K562 (cell line): ENCODE measurements around the gene DNAH3. TPM values are rescaled to one million over a fixed set of nuclear protein-coding genes. Genes with fewer than 3 reads are reported as not detected.

ENCODE experiments used
- ARID2 ChIP-seq: fragments of 450-650 bp; IDR thresholded peaks from 2 replicates; pipeline ENCODE4 v1.6.1; 2017; ENCODE audit warnings: antibody characterized with exemption, mild to moderate bottlenecking
- CBX2 ChIP-seq: fragments of 200-600 bp; sonication (generic); IDR thresholded peaks from one replicate; pipeline ENCODE4 v1.6.1; 2012; ENCODE audit warnings: mild to moderate bottlenecking, low read length, inconsistent platforms; ENCODE audit not compliant: insufficient read depth, poor library complexity, severe bottlenecking
- CCAR2 ChIP-seq: fragments of 200-400 bp; formaldehyde crosslinking; IDR thresholded peaks from 2 replicates; pipeline ENCODE4 v1.6.1; 2017; ENCODE audit warnings: mild to moderate bottlenecking, low read depth, low read length
- CREB1 ChIP-seq, 2 experiments: sonication (generic) in 1 of 2; formaldehyde crosslinking in 1 of 2; IDR thresholded peaks; 2 replicates each; pipeline versions ENCODE4 v1.6.1 to v1.8.0; 2012 to 2022; ENCODE audit warnings: inconsistent platforms in 1 of 2, mild to moderate bottlenecking in 1 of 2, missing genetic modification reagents in 1 of 2, moderate library complexity in 1 of 2
- LARP7 ChIP-seq: fragments of 450-650 bp; IDR thresholded peaks from 2 replicates; pipeline ENCODE4 v1.6.1; 2016
- MAZ ChIP-seq, 2 experiments: fragments of 450-650 bp in 1 of 2; sonication (generic) in 1 of 2; formaldehyde crosslinking; IDR thresholded peaks in 1 of 2; conservative IDR thresholded peaks in 1 of 2; 2 replicates each; pipeline versions ENCODE4 v1.4.0 to v1.5.0; 2020; ENCODE audit warnings: mild to moderate bottlenecking in 1 of 2, missing genetic modification reagents in 1 of 2
- MBD2 ChIP-seq: sonication (generic); IDR thresholded peaks from 2 replicates; pipeline ENCODE4 v1.6.1; 2016; ENCODE audit warnings: low read depth, borderline replicate concordance
- PCBP2 ChIP-seq: fragments of 200-400 bp; formaldehyde crosslinking; IDR thresholded peaks from 2 replicates; pipeline ENCODE4 v1.6.1; 2018; ENCODE audit warnings: low read length, low read depth, mild to moderate bottlenecking, moderate library complexity; ENCODE audit not compliant: poor library complexity, severe bottlenecking
- RBM39 ChIP-seq: fragments of 200-400 bp; formaldehyde crosslinking; optimal IDR thresholded peaks from 2 replicates; pipeline ENCODE3; 2018; ENCODE audit warnings: low read depth, low read length
- SIX5 ChIP-seq, 2 experiments: IDR thresholded peaks; 2 replicates each; pipeline ENCODE4 v1.6.1; 2011; ENCODE audit warnings: low read length in 2 of 2, borderline replicate concordance in 1 of 2, low read depth in 1 of 2, mild to moderate bottlenecking in 1 of 2, moderate library complexity in 1 of 2; ENCODE audit not compliant: insufficient read depth in 1 of 2
- SMARCA4 ChIP-seq: fragments of 450-650 bp; IDR thresholded peaks from 2 replicates; pipeline ENCODE4 v1.6.1; 2016
- SUPT5H ChIP-seq: fragments of 450-650 bp; IDR thresholded peaks from 2 replicates; pipeline ENCODE4 v1.6.1; 2016
- TAF15 ChIP-seq: fragments of 200-400 bp; formaldehyde crosslinking; IDR thresholded peaks from 2 replicates; pipeline ENCODE4 v1.6.1; 2017; ENCODE audit warnings: mild to moderate bottlenecking, low read depth, low read length, moderate library complexity
- U2AF1 ChIP-seq: fragments of 200-400 bp; formaldehyde crosslinking; optimal IDR thresholded peaks from 2 replicates; pipeline ENCODE3; 2017; ENCODE audit warnings: mild to moderate bottlenecking, low read depth, low read length, moderate library complexity
- ZC3H8 ChIP-seq: fragments of 450-650 bp; IDR thresholded peaks from 2 replicates; pipeline ENCODE4 v1.6.1; 2017
- ZNF263 ChIP-seq: sonication (generic); formaldehyde crosslinking; IDR thresholded peaks from 2 replicates; pipeline ENCODE4 v1.8.0; 2022; ENCODE audit warnings: mild to moderate bottlenecking, missing genetic modification reagents, borderline replicate concordance
- ZNF436 ChIP-seq: fragments of 250-450, 450-650 bp; sonication (Bioruptor Pico); formaldehyde crosslinking; IDR thresholded peaks from 2 replicates; pipeline ENCODE4 v1.7.0; 2020; ENCODE audit warnings: mild to moderate bottlenecking
- ZNF444 ChIP-seq: fragments of 250-450 bp; sonication (Bioruptor Pico); IDR thresholded peaks from 2 replicates; pipeline ENCODE4 v1.4.0; 2020; ENCODE audit warnings: mild to moderate bottlenecking, moderate library complexity
- polyA plus RNA-seq, 8 experiments: library from polyadenylated mRNA; depleted of rRNA in 4 of 8; stranded (reverse) in 5 of 8; unstranded in 3 of 8; fragments of >200 nt; fragmentation: Nextera tagmentation in 2 of 8; fragmentation: Illumina TruSeq in 1 of 8; extraction: Ambion mirVana in 2 of 8; extraction: Trizol in 1 of 8; gene quantifications; 2 replicates each; pipeline versions ENCODE4 v1.2.1 to v1.2.3, GENCODE V29; 2011 to 2014; ENCODE audit warnings: inconsistent platforms in 1 of 8, missing spikeins in 1 of 8
- total RNA-seq, 7 experiments: library from RNA; depleted of rRNA in 6 of 7; stranded (reverse); fragments of >200 nt in 6 of 7; fragmentation: Illumina TruSeq in 2 of 7; extraction: Trizol in 2 of 7; gene quantifications; 2 replicates each; pipeline versions ENCODE4 v1.2.1 to v1.2.3, GENCODE V29; 2011 to 2021; ENCODE audit warnings: low replicate concordance in 1 of 7
- TF ChIP-seq, protein P1 (sequence below): fragments of 450-650 bp; conservative IDR thresholded peaks from 2 replicates; pipeline ENCODE4 v1.6.1; 2016; ENCODE audit warnings: missing genetic modification characterization, low read depth, mild to moderate bottlenecking, missing compliant biosample characterization, moderate library complexity
- TF ChIP-seq, protein P2 (sequence below): fragments of 450-650 bp; IDR thresholded peaks from 2 replicates; pipeline ENCODE4 v1.7.1; 2018; ENCODE audit warnings: mild to moderate bottlenecking, low read depth; ENCODE audit not compliant: partially characterized antibody
- TF ChIP-seq, protein P3 (sequence below): fragments of 450-650 bp; formaldehyde crosslinking; IDR thresholded peaks from 2 replicates; pipeline ENCODE4 v1.4.0; 2020; ENCODE audit warnings: mild to moderate bottlenecking, moderate library complexity
- TF ChIP-seq, protein P4 (sequence below), 2 experiments: fragments of 200-800 bp in 1 of 2; sonication (Bioruptor generic) in 1 of 2; sonication (generic) in 1 of 2; formaldehyde crosslinking in 1 of 2; IDR thresholded peaks in 1 of 2; conservative IDR thresholded peaks in 1 of 2; 2 replicates each; pipeline versions ENCODE4 v1.5.0 to v1.6.1; 2016 to 2020; ENCODE audit warnings: missing compliant biosample characterization in 1 of 2, missing genetic modification characterization in 1 of 2, missing genetic modification reagents in 1 of 2

Gene DNAH3
- total and polyA plus RNA-seq, 9 of the 15 experiments (the other 6 are each of a cell fraction or from before 2014, with no cell fraction given) = 0.32 to 0.84 (median 0.44) TPM

DNA sequence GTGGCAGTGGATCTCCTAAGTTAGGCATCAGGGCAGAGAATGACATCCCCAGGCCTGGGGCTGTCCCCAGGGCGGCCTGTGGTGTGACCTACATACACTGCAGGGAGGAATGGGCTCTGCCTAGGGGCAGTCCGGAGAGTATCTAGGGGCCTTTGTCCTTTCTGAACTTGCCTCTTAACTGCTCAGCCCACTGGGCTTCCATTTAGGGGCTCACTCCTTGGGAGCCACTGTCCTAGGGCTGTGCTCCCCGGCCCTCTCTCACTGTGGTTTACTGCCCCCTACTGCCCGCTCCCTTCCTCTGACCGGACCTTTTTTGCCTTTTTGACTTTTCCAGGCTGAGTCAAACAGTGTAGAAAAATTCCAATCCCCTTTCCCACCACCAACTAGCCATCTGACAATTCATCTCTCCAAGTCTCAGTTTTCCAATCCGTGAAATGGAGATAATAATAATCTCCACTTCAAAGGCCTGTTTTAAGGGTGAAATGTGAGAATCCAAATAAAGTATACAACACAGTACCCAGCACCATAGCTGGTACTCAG lies 66.8 kb downstream of the DNAH3 start (continued):
- TF ChIP-seq, protein P1, sequence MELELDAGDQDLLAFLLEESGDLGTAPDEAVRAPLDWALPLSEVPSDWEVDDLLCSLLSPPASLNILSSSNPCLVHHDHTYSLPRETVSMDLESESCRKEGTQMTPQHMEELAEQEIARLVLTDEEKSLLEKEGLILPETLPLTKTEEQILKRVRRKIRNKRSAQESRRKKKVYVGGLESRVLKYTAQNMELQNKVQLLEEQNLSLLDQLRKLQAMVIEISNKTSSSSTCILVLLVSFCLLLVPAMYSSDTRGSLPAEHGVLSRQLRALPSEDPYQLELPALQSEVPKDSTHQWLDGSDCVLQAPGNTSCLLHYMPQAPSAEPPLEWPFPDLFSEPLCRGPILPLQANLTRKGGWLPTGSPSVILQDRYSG (tag) = no peak
- no peak for TF ChIP-seq ZNF444
- TF ChIP-seq ZC3H8 = no peak
- TF ChIP-seq PCBP2 = no peak
- peak in 1 of 2 experiments; percentile 46; a peak in 1 of 4 replicates for TF ChIP-seq MAZ (CRISPR knock-in tag; conservative IDR thresholded peaks at IDR 0.05 in 1 of 2, IDR thresholded peaks at IDR 0.05 in 1 of 2)
- TF ChIP-seq ARID2 = peak; percentile 76; the same call in 1 of the 2 replicates
- no peak for TF ChIP-seq SMARCA4
- no peak for TF ChIP-seq MBD2
- TF ChIP-seq, protein P2, sequence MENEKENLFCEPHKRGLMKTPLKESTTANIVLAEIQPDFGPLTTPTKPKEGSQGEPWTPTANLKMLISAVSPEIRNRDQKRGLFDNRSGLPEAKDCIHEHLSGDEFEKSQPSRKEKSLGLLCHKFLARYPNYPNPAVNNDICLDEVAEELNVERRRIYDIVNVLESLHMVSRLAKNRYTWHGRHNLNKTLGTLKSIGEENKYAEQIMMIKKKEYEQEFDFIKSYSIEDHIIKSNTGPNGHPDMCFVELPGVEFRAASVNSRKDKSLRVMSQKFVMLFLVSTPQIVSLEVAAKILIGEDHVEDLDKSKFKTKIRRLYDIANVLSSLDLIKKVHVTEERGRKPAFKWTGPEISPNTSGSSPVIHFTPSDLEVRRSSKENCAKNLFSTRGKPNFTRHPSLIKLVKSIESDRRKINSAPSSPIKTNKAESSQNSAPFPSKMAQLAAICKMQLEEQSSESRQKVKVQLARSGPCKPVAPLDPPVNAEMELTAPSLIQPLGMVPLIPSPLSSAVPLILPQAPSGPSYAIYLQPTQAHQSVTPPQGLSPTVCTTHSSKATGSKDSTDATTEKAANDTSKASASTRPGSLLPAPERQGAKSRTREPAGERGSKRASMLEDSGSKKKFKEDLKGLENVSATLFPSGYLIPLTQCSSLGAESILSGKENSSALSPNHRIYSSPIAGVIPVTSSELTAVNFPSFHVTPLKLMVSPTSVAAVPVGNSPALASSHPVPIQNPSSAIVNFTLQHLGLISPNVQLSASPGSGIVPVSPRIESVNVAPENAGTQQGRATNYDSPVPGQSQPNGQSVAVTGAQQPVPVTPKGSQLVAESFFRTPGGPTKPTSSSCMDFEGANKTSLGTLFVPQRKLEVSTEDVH = no peak
- TF ChIP-seq ZNF436 = no peak
- TF ChIP-seq, protein P3, sequence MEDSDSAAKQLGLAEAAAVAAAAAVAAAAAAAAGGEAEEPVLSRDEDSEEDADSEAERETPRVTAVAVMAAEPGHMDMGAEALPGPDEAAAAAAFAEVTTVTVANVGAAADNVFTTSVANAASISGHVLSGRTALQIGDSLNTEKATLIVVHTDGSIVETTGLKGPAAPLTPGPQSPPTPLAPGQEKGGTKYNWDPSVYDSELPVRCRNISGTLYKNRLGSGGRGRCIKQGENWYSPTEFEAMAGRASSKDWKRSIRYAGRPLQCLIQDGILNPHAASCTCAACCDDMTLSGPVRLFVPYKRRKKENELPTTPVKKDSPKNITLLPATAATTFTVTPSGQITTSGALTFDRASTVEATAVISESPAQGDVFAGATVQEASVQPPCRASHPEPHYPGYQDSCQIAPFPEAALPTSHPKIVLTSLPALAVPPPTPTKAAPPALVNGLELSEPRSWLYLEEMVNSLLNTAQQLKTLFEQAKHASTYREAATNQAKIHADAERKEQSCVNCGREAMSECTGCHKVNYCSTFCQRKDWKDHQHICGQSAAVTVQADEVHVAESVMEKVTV = peak; percentile 92
- TF ChIP-seq LARP7 = no peak
- TF ChIP-seq CREB1 (IDR thresholded peaks at IDR 0.05) = no peak
- no peak for TF ChIP-seq CREB1 (CRISPR knock-in tag; IDR thresholded peaks at IDR 0.05)
- TF ChIP-seq CCAR2 = no peak
- TF ChIP-seq ZNF263 (CRISPR knock-in tag) = peak; percentile 95
- no peak for TF ChIP-seq RBM39
- TF ChIP-seq SUPT5H = no peak
- no peak for TF ChIP-seq TAF15
- no peak for TF ChIP-seq U2AF1
- TF ChIP-seq CBX2 = no peak
- TF ChIP-seq, protein P4, sequence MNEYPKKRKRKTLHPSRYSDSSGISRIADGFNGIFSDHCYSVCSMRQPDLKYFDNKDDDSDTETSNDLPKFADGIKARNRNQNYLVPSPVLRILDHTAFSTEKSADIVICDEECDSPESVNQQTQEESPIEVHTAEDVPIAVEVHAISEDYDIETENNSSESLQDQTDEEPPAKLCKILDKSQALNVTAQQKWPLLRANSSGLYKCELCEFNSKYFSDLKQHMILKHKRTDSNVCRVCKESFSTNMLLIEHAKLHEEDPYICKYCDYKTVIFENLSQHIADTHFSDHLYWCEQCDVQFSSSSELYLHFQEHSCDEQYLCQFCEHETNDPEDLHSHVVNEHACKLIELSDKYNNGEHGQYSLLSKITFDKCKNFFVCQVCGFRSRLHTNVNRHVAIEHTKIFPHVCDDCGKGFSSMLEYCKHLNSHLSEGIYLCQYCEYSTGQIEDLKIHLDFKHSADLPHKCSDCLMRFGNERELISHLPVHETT (CRISPR knock-in tag; conservative IDR thresholded peaks at IDR 0.05 in 1 of 2, IDR thresholded peaks at IDR 0.05 in 1 of 2) = 0 out of 4 replicates have a peak, but pooled peaks of 1 of the 2 experiments have one; percentile 31
- no peak for TF ChIP-seq SIX5 (IDR thresholded peaks at IDR 0.05; ENCODE audit: borderline replicate concordance in 1 of 2, insufficient read depth in 1 of 2, low read depth in 1 of 2, low read length in 2 of 2)
